GM19455 (cell line): Measurements from ENCODE around the gene CALD1.

Source experiments
- ATAC-seq: cut with Tn5 transposase; IDR thresholded peaks from one replicate; pipeline ENCODE4 v1.9.1; 2021; ENCODE audit not compliant: unreplicated experiment

CALD1 gene

GRCh38 chr7:134778941-134779740 lies at the start of gene CALD1:
Gene CALD1, plus strand, starts transcription at chr7:134779634. Its CDS starts 88,100 bp downstream, at chr7:134867734.
- ATAC-seq = no peak

DNA sequence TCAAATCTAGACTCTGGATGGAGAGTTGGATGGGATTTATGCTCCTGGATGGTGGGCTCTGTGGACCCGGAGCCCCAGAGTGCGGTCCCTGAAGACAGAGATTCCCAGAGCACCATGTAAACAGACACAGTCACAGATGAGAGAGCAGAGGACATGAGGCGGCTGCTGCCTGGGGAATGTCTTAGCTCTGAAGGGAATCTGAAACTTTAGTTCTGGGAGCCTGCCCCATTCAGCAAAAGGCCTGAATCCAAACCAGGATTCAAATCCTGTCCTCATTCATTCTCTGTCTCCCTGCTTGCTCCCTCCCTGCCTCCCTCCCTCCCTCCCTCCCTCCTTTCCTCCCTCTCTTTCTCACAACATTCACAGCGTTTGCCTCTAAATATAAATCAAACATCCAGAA lies 49.5 kb upstream of the CALD1 start:
- ATAC-seq = no peak

- ATAC-seq = no peak
Observed at GRCh38 chr7:134730411-134730829, 49.0 kb upstream of the CALD1 start.

DNA sequence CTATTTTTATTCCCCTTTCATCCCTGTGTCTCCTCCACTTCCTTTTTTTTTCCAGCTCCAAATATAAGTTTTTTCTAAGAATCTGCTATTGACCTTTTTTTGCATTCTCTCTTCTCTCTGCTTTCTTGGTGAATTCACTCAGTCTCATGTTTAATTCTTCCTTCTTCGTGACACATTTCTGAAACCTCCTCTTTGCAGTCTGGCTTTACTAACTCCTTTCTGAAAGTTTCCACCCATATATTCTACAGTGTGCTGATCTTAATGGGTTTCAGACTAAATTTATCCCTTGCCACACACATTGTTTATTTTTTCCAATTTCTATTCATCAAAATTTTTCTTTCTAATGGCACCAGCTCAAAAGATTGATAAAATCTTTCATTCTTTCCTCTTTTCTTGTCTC lies 47.8 kb upstream of the CALD1 start:
- ATAC-seq = no peak

- ATAC-seq = no peak
Observed at GRCh38 chr7:134732728-134733127, 46.7 kb upstream of the CALD1 start.

GRCh38 chr7:134736381-134736780 lies 43.1 kb upstream of the CALD1 start:
- no peak for ATAC-seq

DNA sequence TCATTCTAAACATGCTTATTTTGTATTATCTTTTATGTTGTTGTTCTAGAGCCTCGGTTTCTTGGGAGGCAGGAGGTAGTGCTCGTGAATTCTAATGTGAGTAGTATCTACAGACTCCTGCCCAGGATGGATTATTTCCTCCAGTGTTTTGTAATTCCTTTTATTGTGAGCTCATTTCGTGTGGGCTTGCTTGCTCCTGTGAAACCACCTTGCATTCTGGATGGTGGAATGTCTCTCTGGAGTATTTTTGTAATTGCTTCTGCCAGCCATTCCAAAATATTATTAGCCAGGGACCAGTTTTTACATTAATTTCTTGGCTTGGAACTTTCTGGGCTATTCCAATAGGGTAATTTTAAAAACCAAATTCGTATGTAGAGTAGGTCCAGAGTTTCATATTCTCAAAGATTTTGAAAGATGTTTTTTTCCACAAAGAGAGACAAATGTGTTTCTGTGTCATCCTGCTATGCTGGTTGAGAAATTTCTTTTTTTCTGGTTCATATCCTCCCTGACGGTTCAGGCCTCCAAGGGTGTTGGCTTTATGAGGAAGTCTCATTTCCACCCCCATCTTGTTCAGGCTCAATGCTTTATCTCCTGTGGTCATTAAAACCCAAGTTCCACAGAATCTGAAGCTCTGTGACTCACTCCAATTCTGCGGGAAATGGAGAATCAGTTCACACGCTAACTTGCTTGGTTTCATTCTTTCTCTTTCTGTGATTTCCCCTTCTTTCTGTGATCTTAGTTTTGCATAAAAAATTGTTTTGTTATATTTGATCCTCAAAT lies 41.7 kb upstream of the CALD1 start:
- no peak for ATAC-seq

GRCh38 chr7:134739362-134739761 lies 40.1 kb upstream of the CALD1 start:
- ATAC-seq = no peak

GRCh38 chr7:134740376-134740775 lies 39.1 kb upstream of the CALD1 start:
- ATAC-seq = no peak

DNA sequence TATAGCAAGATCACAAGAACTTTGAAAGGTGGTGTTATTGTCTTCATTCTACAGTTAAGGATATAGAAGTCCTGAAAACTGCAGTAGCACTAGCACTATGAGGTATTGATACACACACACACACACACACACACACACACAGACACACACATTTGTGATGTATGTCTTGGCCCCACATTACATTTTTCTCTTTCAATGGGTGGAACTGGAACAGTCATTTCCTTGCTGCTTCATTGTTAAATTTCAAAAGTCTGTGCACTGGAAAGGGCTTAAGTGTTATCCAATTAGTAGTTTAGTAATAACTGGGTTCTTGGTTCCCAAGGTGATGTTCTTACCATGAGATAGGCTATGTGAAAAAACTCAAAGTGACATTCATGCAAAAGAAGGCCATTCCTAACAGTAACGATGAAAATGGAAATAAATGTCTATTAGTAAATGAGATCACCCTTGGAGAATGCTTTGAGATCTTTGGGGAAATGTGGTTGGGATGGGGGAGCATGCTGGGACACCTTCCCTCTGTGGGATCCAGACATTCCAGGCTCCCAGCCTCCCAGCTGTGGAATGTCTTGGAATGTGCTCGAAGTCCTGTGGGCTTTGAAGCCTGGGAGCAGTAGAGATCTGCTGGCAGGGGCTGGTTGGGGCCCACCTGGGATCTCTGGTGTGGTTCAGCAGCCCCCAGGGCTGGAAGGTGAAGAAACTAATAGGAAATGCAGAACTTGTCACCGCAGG lies 37.4 kb upstream of the CALD1 start:
- no peak for ATAC-seq

DNA sequence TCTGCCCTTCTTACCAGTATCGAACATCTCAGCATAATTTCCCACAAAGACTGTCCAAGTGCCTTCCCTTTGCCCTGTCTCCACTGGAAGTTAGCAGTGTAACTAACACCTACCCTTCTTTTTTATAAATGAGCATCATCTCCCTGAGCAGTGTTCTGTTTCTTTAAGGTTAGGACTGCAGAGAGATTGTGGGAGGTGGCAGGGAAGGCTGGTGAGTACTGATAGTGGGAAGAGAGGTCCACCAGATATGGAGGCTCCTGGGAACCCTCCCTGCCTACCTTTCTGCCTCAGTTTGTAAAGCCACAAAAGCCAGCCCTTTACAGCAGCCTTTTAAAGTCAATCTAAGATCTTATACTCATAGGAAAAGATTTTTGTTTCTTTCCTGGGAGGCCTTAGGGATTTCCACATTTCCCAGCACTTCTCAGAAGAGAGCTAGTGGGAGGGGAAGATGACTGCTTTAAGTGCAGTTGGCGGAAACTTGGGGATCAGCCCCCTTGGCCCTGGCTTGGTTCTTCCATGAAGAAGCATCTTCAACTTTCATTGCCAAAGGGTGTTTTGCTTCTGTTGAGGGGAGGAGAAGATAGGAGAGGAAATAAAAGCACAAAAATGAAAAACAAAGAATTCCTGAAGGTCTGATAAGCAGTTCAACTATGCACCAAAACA lies 36.6 kb upstream of the CALD1 start:
- no peak for ATAC-seq

DNA sequence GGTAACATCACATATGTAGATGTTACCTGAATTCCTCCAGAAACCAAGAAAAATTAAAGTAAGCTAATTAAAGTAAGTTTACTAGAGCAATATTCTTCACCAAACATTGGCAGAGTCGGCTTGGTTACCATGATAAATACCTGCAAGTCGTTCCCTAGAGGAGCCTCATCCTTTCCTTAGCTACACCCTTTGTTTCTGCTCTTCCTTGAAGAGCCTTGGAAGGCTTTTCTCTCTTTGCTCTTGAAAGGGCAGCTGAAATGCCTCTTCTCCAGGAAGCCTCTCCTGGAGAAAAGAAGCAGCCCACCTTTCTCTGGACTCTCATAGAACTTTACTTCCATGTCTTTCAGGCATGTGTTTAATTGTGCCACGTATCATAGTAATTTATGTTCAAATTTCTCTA lies 34.9 kb upstream of the CALD1 start:
- no peak for ATAC-seq

DNA sequence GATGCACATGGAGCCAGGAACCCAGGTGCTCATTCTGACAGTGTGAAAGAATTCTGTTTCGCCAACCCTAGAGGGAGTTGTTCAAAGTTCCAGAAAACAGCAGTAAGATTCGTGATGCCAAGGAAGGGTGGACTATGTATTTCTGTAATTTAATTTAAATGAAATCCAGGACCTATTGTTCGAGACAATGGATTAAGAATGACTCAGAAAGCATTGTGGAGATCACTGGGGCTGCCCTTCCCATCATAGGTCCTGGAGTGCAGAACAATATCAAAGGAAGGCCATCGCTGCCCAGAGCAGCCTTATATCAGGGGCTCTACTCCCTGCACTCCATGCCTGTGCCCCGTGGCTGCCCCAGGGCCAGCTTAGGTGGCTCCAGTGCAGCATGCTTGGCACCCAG lies 32.1 kb upstream of the CALD1 start:
- ATAC-seq = no peak

- no peak for ATAC-seq
Observed at GRCh38 chr7:134750083-134751062, 29.1 kb upstream of the CALD1 start.

DNA sequence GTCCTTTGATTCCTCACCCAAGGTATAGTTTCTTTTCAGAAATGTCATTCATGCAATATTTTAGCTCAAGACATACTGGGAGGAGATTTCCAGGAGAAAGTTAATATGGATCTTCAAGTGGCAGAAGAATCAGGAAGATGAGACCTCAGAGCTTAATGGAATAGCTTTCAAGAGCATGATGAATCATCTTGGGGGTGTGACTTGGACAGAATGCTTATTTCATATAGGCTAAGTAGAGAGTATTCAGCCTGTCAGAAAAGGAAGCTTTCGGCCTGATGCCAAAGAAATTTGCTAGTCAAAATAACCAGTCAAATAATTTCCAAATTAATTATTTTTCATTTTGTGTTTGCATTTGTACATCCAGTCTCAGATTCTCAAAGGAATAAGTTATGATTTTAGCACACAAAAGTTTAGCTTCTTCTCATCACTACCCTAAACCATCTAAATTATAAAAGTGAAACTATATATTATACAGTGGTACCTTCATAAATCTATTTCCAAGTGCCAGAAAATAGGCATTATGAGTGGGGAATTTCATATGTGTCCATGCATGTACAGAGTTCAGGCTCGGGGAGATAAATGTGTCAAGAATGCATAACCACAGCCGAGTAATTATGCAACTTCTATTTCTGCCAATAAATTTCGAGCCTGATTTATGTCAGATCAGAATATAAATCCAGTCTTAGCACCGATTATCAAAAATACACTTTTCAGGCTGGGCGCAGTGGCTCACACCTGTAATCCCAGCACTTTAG lies 27.3 kb upstream of the CALD1 start:
- ATAC-seq = no peak

DNA sequence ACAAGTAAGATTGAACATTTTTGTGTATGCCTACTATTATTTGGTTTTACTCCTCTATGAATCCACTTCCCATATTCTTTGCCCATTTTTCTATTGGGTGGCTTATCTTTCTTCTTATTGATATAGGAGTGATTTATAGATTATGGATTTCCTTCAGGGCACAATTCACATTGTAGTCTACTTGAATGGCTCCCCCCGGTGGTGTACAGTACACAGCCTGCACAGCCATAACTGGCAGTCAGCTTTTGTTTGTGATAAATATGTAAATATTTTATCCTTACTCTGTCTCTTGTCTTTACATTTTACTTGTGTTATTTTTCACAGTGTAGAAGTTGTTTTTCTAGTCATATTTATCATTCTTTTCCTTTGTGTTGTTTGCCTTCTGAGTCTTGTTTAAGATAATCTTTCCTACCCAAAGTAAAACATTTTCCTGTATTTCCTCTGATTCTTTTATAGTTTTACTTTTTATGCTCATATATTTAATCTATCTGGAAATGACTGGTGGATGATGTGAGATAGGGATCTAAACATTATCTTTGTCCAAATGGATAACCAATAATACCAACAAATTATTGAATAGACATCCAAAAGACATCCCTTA lies 23.9 kb upstream of the CALD1 start:
- ATAC-seq = no peak

GRCh38 chr7:134757938-134758337 lies 21.5 kb upstream of the CALD1 start:
- no peak for ATAC-seq

DNA sequence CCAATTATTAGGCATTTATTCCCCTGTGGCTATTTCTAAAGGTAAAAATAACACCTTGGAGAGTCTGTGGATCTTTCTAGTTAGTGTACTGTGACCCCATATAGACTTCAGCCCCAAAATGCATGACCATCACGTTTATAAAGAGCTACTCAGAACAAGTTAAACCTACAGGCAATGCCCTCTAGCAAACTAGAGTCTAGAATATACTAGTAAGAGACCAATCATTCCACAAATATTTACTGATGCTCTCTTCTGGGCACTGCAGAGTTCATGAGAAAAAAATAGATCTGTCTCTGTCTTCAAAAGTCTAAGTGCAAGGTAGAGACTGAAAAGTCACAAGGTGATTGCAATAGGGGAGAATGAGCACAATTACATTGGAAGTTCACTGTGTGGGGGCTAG lies 20.5 kb upstream of the CALD1 start:
- ATAC-seq = no peak

- ATAC-seq = no peak
Observed at GRCh38 chr7:134761266-134761665, 18.2 kb upstream of the CALD1 start.
